ENCODE measurements around the gene FAM168B.

FAM168B gene

DNA sequence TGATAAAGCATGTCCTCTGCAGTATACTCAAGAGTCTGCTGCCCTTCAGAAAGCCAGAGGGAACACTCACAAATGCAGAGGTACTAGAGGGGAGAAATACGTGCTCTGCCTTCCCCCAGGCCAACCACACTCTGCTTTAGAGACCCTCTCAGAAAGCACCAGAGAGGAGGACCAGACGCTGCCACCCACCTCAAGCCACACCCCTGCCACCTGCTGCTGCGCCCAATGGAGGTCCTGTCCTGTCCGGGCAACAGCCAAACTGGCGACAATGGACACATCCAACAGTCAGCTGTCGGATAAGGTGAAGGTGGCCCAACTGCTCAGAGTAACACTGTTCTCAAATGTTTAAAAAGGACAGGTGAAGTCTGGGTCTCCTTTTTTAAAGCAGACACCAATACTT lies 44.6 kb downstream of the FAM168B start:
- ATAC-seq = no peak
- TF ChIP-seq ISL1 (CRISPR knock-in tag; IDR thresholded peaks at IDR 0.05) = no peak
- no peak for TF ChIP-seq POU6F1 (CRISPR knock-in tag; IDR thresholded peaks at IDR 0.05; ENCODE audit: borderline replicate concordance, low read depth)
- no peak for TF ChIP-seq CSDC2 (CRISPR knock-in tag; IDR thresholded peaks at IDR 0.05)
- no peak for TF ChIP-seq ZC3H10 (CRISPR knock-in tag; IDR thresholded peaks at IDR 0.05)
- no peak for TF ChIP-seq GLIS3 (CRISPR knock-in tag; IDR thresholded peaks at IDR 0.05)
- no peak for TF ChIP-seq PPARA (CRISPR knock-in tag; IDR thresholded peaks at IDR 0.05; ENCODE audit: borderline replicate concordance)
- TF ChIP-seq ZNF70 (CRISPR knock-in tag; IDR thresholded peaks at IDR 0.05) = no peak
- no peak for TF ChIP-seq SNAI2 (CRISPR knock-in tag; IDR thresholded peaks at IDR 0.05)
- TF ChIP-seq CSRNP3 (CRISPR knock-in tag; IDR thresholded peaks at IDR 0.05) = no peak
- TF ChIP-seq, protein P1, sequence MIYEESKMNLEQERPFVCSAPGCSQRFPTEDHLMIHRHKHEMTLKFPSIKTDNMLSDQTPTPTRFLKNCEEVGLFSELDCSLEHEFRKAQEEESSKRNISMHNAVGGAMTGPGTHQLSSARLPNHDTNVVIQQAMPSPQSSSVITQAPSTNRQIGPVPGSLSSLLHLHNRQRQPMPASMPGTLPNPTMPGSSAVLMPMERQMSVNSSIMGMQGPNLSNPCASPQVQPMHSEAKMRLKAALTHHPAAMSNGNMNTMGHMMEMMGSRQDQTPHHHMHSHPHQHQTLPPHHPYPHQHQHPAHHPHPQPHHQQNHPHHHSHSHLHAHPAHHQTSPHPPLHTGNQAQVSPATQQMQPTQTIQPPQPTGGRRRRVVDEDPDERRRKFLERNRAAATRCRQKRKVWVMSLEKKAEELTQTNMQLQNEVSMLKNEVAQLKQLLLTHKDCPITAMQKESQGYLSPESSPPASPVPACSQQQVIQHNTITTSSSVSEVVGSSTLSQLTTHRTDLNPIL (CRISPR knock-in tag; IDR thresholded peaks at IDR 0.05; ENCODE audit: low read depth) = no peak
- TF ChIP-seq ZNF565 (CRISPR knock-in tag; conservative IDR thresholded peaks at IDR 0.05; ENCODE audit: low read depth) = no peak
- TF ChIP-seq ZNF8 (CRISPR knock-in tag; IDR thresholded peaks at IDR 0.05) = no peak
- no peak for TF ChIP-seq ESRRG (CRISPR knock-in tag; IDR thresholded peaks at IDR 0.05)
- TF ChIP-seq TOX (CRISPR knock-in tag; IDR thresholded peaks at IDR 0.05; ENCODE audit: borderline replicate concordance) = no peak
- TF ChIP-seq TCF4 (CRISPR knock-in tag; IDR thresholded peaks at IDR 0.05; ENCODE audit: borderline replicate concordance) = no peak
- no peak for TF ChIP-seq OSR1 (CRISPR knock-in tag; IDR thresholded peaks at IDR 0.05)
- no peak for TF ChIP-seq RARB (CRISPR knock-in tag; IDR thresholded peaks at IDR 0.05)
- TF ChIP-seq ZFP3 (CRISPR knock-in tag; IDR thresholded peaks at IDR 0.05) = no peak
- no peak for TF ChIP-seq ARNTL (CRISPR knock-in tag; IDR thresholded peaks at IDR 0.05; ENCODE audit: borderline replicate concordance, low read depth)
- no peak for TF ChIP-seq TSHZ2 (CRISPR knock-in tag; IDR thresholded peaks at IDR 0.05)

DNA sequence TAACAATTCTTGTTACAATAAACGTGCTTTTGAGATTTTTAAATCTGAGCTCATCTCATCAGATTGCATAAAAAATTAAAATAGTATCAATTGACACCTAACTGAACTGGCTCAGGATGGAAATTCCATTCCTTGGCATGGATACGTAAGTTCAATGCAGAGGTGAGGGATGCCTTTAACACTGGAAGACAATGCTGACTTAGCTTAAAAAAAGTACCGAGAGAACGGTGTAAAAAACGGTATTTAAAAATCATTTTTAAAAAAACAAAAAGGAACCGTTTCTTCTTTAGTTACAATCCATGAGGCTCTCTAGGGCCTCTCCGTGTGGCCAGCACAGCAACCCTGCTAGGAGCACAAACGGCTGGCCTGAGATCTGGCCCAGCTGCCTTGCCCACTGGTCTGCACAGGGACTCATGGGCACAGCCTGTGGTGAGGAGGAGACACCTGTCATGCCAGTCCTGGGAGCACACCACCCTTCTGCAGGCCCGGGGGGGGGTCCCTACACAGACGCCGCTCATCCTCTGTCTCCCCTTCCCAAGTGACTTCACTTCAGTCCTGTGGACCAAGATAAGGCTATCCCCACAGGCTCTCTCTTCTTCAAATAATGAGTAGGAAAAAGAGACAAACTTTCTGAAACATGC lies 45.2 kb downstream of the FAM168B start:
- ATAC-seq = no peak

More for the DNA sequence above, 45.2 kb downstream of the FAM168B start:
- TF ChIP-seq SNAI2 (CRISPR knock-in tag; IDR thresholded peaks at IDR 0.05) (no peak), CSRNP3 (CRISPR knock-in tag; IDR thresholded peaks at IDR 0.05) (no peak), CSDC2 (CRISPR knock-in tag; IDR thresholded peaks at IDR 0.05) (no peak), ZFP30 (CRISPR knock-in tag; IDR thresholded peaks at IDR 0.05) (no peak), TOX (CRISPR knock-in tag; IDR thresholded peaks at IDR 0.05; ENCODE audit: borderline replicate concordance) (no peak), TCF4 (CRISPR knock-in tag; IDR thresholded peaks at IDR 0.05; ENCODE audit: borderline replicate concordance) (no peak), ZFP3 (CRISPR knock-in tag; IDR thresholded peaks at IDR 0.05) (no peak), ZNF70 (CRISPR knock-in tag; IDR thresholded peaks at IDR 0.05) (no peak), ZC3H10 (CRISPR knock-in tag; IDR thresholded peaks at IDR 0.05) (no peak), PPARA (CRISPR knock-in tag; IDR thresholded peaks at IDR 0.05; ENCODE audit: borderline replicate concordance) (no peak)
